K562 (cell line): ENCODE results near the gene SYT17. TPM values are rescaled to one million over a fixed set of nuclear protein-coding genes. Genes with fewer than 3 reads are reported as not detected.

ENCODE experiments used
- ATAC-seq: fragments of 200-7000 bp; cut with Tn5 transposase; 3 replicates; pipeline ENCODE4 v1.9.1; 2020; ENCODE audit warnings: moderate library complexity
- BruUV-seq: library from RNA; stranded (reverse); fragments of 400-500 nt; replicated peaks from 2 replicates; lab custom pipeline; 2021; lab: Mats Ljungman, UMichigan
- CTCF ChIA-PET: fragments of 300-600 bp; formaldehyde crosslinking; extraction: SDS; loops from one replicate; lab custom pipeline; 2021; ENCODE audit warnings: low intra/inter-chr PET ratio; lab: Yijun Ruan, JAX
- POLR2A ChIA-PET: fragments of 300-600, 350-650 bp; sonication (Branson Sonifier 250); formaldehyde crosslinking; extraction: SDS; loops from one replicate; lab custom pipeline; 2021; ENCODE audit warnings: antibody characterized with exemption, inconsistent platforms; lab: Yijun Ruan, JAX
- DNase-seq, 4 experiments: peaks; one replicate each; pipeline versions ENCODE4 v3.0.0 to v3.0.0-alpha.2; 2011 to 2018; ENCODE audit warnings: low spot score in 3 of 4, mixed read lengths in 3 of 4; ENCODE audit errors: extremely low read depth in 1 of 4
- FAIRE-seq: peaks from 2 replicates; lab custom pipeline; 2011; peaks lifted over from hg19 to GRCh38; lab: Jason Lieb, UNC
- H2AFZ ChIP-seq: 2 replicates; pipeline ENCODE4 v1.6.0; 2011; ENCODE audit warnings: low read depth, low read length, control low read depth, inconsistent platforms
- H3K27ac ChIP-seq: fragments of 200-600 bp; 3 replicates; pipeline ENCODE4 v1.8.0; 2011; ENCODE audit warnings: low read depth, mild to moderate bottlenecking, control low read depth, inconsistent platforms, low read length, moderate library complexity, mixed read lengths; ENCODE audit errors: extremely low read depth
- H3K27me3 ChIP-seq, 2 experiments: fragments of 300-600 bp in 1 of 2; 2 replicates in 1 of 2; 3 replicates in 1 of 2; pipeline versions ENCODE4 v1.6.0 to v1.8.0; 2011; ENCODE audit warnings: inconsistent platforms in 2 of 2, low read length in 2 of 2, mild to moderate bottlenecking in 1 of 2, mixed read lengths in 1 of 2, moderate library complexity in 1 of 2; ENCODE audit not compliant: control insufficient read depth in 2 of 2, insufficient read depth in 2 of 2
- H3K36me3 ChIP-seq: fragments of 300-600 bp; 3 replicates; pipeline ENCODE4 v1.8.0; 2011; ENCODE audit warnings: mild to moderate bottlenecking, low read length, inconsistent platforms; ENCODE audit not compliant: control insufficient read depth, insufficient read depth
- H3K4me1 ChIP-seq, 2 experiments: fragments of 200-600 bp in 1 of 2; replicated peaks in 1 of 2; 2 replicates in 1 of 2; 3 replicates in 1 of 2; pipeline versions ENCODE4 v1.5.1 to v1.8.0; 2011; ENCODE audit warnings: inconsistent platforms in 2 of 2, low read length in 2 of 2, mild to moderate bottlenecking in 1 of 2, mixed read lengths in 1 of 2, moderate library complexity in 1 of 2; ENCODE audit not compliant: control insufficient read depth in 2 of 2, insufficient read depth in 2 of 2
- H3K4me2 ChIP-seq: 2 replicates; pipeline ENCODE4 v1.6.1; 2011; ENCODE audit warnings: low read length, control low read depth, inconsistent platforms, mixed read lengths; ENCODE audit not compliant: insufficient read depth
- H3K4me3 ChIP-seq: fragments of 200-600 bp; sonication (generic), shearing (Covaris generic); 2 replicates; pipeline ENCODE4 v1.5.1; 2016; ENCODE audit warnings: control low read depth, inconsistent platforms
- H3K79me2 ChIP-seq: fragments of 200-600 bp; 3 replicates; pipeline ENCODE4 v1.8.0; 2011; ENCODE audit warnings: low read length, inconsistent platforms; ENCODE audit not compliant: control insufficient read depth, insufficient read depth
- H3K9ac ChIP-seq, 2 experiments: 2 replicates each; pipeline versions ENCODE4 v1.6.0 to v1.6.1; 2011; ENCODE audit warnings: low read depth in 2 of 2, low read length in 2 of 2, control low read depth in 1 of 2, inconsistent platforms in 1 of 2, mild to moderate bottlenecking in 1 of 2, mixed read lengths in 1 of 2; ENCODE audit not compliant: insufficient read depth in 1 of 2
- H3K9me1 ChIP-seq: one replicate; pipeline ENCODE4 v1.6.0; 2011; ENCODE audit warnings: inconsistent platforms, mild to moderate bottlenecking, low read length, moderate library complexity; ENCODE audit not compliant: control insufficient read depth, insufficient read depth
- H3K9me3 ChIP-seq: replicated peaks from 2 replicates; pipeline ENCODE4 v1.5.1; 2011; ENCODE audit warnings: low read depth, low read length, inconsistent platforms; ENCODE audit not compliant: control insufficient read depth, insufficient read depth
- H4K20me1 ChIP-seq: replicated peaks from 2 replicates; pipeline ENCODE4 v1.6.1; 2011; ENCODE audit warnings: low read length, inconsistent platforms, mixed read lengths; ENCODE audit not compliant: control insufficient read depth, insufficient read depth
- BRD9 ChIP-seq: fragments of 450-650 bp; IDR thresholded peaks from 2 replicates; pipeline ENCODE4 v1.6.1; 2018; ENCODE audit warnings: low read depth; ENCODE audit not compliant: partially characterized antibody
- FOXM1 ChIP-seq, 2 experiments: fragments of 450-650 bp in 1 of 2; sonication (generic) in 1 of 2; formaldehyde crosslinking in 1 of 2; IDR thresholded peaks; 2 replicates each; pipeline versions ENCODE4 v1.6.1 to v1.9.0; 2017 to 2022; ENCODE audit warnings: low read depth in 2 of 2, mild to moderate bottlenecking in 2 of 2, missing genetic modification reagents in 1 of 2, moderate library complexity in 1 of 2
- HDAC2 ChIP-seq: fragments of 450-650 bp; IDR thresholded peaks from 2 replicates; pipeline ENCODE4 v1.6.1; 2016; ENCODE audit warnings: mild to moderate bottlenecking
- L3MBTL2 ChIP-seq: fragments of 450-650 bp; IDR thresholded peaks from 2 replicates; pipeline ENCODE4 v1.6.1; 2016; ENCODE audit warnings: mild to moderate bottlenecking, moderate library complexity
- SIN3B ChIP-seq: fragments of 450-650 bp; IDR thresholded peaks from 2 replicates; pipeline ENCODE4 v1.6.1; 2017; ENCODE audit warnings: low read depth, mild to moderate bottlenecking, moderate library complexity
- STAT5A ChIP-seq: IDR thresholded peaks from 2 replicates; pipeline ENCODE4 v1.6.1; 2012; ENCODE audit warnings: low read length, inconsistent platforms, borderline replicate concordance
- TRIM28 ChIP-seq: fragments of 450-650 bp; IDR thresholded peaks from 2 replicates; pipeline ENCODE4 v1.6.1; 2017
- XRCC3 ChIP-seq: fragments of 450-650 bp; IDR thresholded peaks from 2 replicates; pipeline ENCODE4 v1.6.1; 2017; ENCODE audit warnings: mild to moderate bottlenecking, moderate library complexity
- WGBS: fragments of 100-300 bp; shearing (Covaris generic); methylation state at CpG from one replicate; pipeline ENCODE4 v1.1.6; 2016; ENCODE audit warnings: low coverage, mixed read lengths; ENCODE audit not compliant: insufficient coverage; ENCODE audit errors: missing lambda C conversion rate; 5-methylcytosine and 5-hydroxymethylcytosine counted together
- in situ Hi-C: fragments of 300-500 bp; cut with MboI; formaldehyde crosslinking; loops from 4 replicates; pipeline ENCODE4 v1.15.0; 2018; ENCODE audit warnings: inconsistent platforms, mixed read lengths
- intact Hi-C: fragments of 100-400 bp; cut with micrococcal nuclease; formaldehyde crosslinking; loops from 2 replicates; pipeline ENCODE4 v1.14.2; 2022
- polyA plus RNA-seq, 8 experiments: library from polyadenylated mRNA; depleted of rRNA in 4 of 8; stranded (reverse) in 5 of 8; unstranded in 3 of 8; fragments of >200 nt; fragmentation: Nextera tagmentation in 2 of 8; fragmentation: Illumina TruSeq in 1 of 8; extraction: Ambion mirVana in 2 of 8; extraction: Trizol in 1 of 8; gene quantifications; 2 replicates each; pipeline versions ENCODE4 v1.2.1 to v1.2.3, GENCODE V29; 2011 to 2014; ENCODE audit warnings: inconsistent platforms in 1 of 8, missing spikeins in 1 of 8
- total RNA-seq, 7 experiments: library from RNA; depleted of rRNA in 6 of 7; stranded (reverse); fragments of >200 nt in 6 of 7; fragmentation: Illumina TruSeq in 2 of 7; extraction: Trizol in 2 of 7; gene quantifications; 2 replicates each; pipeline versions ENCODE4 v1.2.1 to v1.2.3, GENCODE V29; 2011 to 2021; ENCODE audit warnings: low replicate concordance in 1 of 7
- TF ChIP-seq, protein P1 (sequence below): fragments of 250-450 bp; sonication (Bioruptor Pico); IDR thresholded peaks from 2 replicates; pipeline ENCODE4 v1.4.0; 2020

The SYT17 gene
- total and polyA plus RNA-seq, 9 of the 15 experiments (the other 6 are each of a cell fraction or from before 2014, with no cell fraction given), result not detected

DNA sequence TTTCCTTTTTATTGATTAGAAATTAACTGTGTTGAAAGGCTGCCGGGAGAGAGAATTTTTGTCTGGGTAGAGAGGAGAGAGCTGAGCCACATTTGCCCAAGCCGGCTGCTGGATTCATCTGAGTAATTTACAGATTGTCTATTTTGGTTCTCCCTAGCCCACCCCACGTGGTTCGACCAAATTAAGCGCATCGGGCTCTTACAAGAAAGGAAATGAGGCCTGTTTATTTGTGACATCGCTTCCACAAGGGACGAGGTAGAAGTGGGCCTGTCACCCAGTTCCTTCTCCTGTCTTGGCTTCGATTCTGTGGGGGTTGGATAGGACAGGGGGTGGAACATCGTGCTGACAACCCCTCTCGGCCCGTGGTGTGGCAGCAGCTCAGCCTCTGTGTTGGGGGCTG lies 42.9 kb downstream of the SYT17 start:
- peaks cover 3% of the 10 kb centered on the region; the same call in 1 of the 2 replicates for H3K9me3 ChIP-seq
- H3K9ac ChIP-seq, result no peak overlapping the region
- WGBS, result 3% methylated on average over 12 of the region's 12 CpGs
- no peak overlapping the region for H2AFZ ChIP-seq
- BruUV-seq, result no TSS peak
- CTCF ChIA-PET, result no interaction called here
- FAIRE-seq (no peak), DNase-seq (no peak), ATAC-seq (no peak)
- H3K36me3 ChIP-seq, result no peaks in the 10 kb centered on the region
- TF ChIP-seq SIN3B (no peak), BRD9 (no peak), TRIM28 (no peak), L3MBTL2 (no peak), XRCC3 (no peak), FOXM1 (IDR thresholded peaks at IDR 0.05; ENCODE audit: low read depth) (no peak), FOXM1 (CRISPR knock-in tag; IDR thresholded peaks at IDR 0.05; ENCODE audit: low read depth) (no peak), HDAC2 (no peak), STAT5A (no peak)
- TF ChIP-seq, protein P1, sequence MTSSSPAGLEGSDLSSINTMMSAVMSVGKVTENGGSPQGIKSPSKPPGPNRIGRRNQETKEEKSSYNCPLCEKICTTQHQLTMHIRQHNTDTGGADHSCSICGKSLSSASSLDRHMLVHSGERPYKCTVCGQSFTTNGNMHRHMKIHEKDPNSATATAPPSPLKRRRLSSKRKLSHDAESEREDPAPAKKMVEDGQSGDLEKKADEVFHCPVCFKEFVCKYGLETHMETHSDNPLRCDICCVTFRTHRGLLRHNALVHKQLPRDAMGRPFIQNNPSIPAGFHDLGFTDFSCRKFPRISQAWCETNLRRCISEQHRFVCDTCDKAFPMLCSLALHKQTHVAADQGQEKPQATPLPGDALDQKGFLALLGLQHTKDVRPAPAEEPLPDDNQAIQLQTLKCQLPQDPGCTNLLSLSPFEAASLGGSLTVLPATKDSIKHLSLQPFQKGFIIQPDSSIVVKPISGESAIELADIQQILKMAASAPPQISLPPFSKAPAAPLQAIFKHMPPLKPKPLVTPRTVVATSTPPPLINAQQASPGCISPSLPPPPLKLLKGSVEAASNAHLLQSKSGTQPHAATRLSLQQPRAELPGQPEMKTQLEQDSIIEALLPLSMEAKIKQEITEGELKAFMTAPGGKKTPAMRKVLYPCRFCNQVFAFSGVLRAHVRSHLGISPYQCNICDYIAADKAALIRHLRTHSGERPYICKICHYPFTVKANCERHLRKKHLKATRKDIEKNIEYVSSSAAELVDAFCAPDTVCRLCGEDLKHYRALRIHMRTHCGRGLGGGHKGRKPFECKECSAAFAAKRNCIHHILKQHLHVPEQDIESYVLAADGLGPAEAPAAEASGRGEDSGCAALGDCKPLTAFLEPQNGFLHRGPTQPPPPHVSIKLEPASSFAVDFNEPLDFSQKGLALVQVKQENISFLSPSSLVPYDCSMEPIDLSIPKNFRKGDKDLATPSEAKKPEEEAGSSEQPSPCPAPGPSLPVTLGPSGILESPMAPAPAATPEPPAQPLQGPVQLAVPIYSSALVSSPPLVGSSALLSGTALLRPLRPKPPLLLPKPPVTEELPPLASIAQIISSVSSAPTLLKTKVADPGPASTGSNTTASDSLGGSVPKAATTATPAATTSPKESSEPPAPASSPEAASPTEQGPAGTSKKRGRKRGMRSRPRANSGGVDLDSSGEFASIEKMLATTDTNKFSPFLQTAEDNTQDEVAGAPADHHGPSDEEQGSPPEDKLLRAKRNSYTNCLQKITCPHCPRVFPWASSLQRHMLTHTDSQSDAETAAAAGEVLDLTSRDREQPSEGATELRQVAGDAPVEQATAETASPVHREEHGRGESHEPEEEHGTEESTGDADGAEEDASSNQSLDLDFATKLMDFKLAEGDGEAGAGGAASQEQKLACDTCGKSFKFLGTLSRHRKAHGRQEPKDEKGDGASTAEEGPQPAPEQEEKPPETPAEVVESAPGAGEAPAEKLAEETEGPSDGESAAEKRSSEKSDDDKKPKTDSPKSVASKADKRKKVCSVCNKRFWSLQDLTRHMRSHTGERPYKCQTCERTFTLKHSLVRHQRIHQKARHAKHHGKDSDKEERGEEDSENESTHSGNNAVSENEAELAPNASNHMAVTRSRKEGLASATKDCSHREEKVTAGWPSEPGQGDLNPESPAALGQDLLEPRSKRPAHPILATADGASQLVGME (CRISPR knock-in tag), result no peak
- intact Hi-C loops (no loop called here), in situ Hi-C loops (no loop called here)
- no peak overlapping the region for H3K27ac ChIP-seq
- H3K27me3 ChIP-seq, result peaks cover 0 to 15% of the 10 kb centered on the region in 2 experiments; a peak in 3 of 5 replicates
- H3K4me3 ChIP-seq, result no peak overlapping the region
- H3K4me1 ChIP-seq, result no peaks in the 10 kb centered on the region
- POLR2A ChIA-PET, result no interaction called here
- H3K9me1 ChIP-seq, result no peaks in the 10 kb centered on the region
- H4K20me1 ChIP-seq, result no peaks in the 10 kb centered on the region
- no peak overlapping the region for H3K4me2 ChIP-seq
- no peaks in the 10 kb centered on the region for H3K79me2 ChIP-seq
